OCI-LY1 (cell line): Measurements from ENCODE around the gene ZFYVE21.
"Not testable (repeated sequence)": the region's sequence is repeated elsewhere in the genome, so short reads cannot be mapped to it uniquely, and the experiment has no call there.

ENCODE experiments used
- H2AFZ ChIP-seq: fragments of 200-600 bp; sonication (generic), shearing (Covaris generic); 2 replicates; pipeline ENCODE4 v1.6.0; 2014; ENCODE audit warnings: antibody characterized with exemption, mild to moderate bottlenecking, low read length
- H3F3A ChIP-seq: fragments of 200-600 bp; sonication (generic), shearing (Covaris generic); 2 replicates; pipeline ENCODE4 v1.6.0; 2014; ENCODE audit warnings: mild to moderate bottlenecking, antibody characterized with exemption, low read length, moderate library complexity; ENCODE audit not compliant: insufficient read depth
- H3K27ac ChIP-seq: fragments of 200-600 bp; sonication (generic); 2 replicates; pipeline ENCODE4 v1.5.1; 2014; ENCODE audit warnings: low read length, mixed run types, mild to moderate bottlenecking, low read depth; ENCODE audit not compliant: poor library complexity, severe bottlenecking
- H3K27me3 ChIP-seq: fragments of 200-600 bp; sonication (generic); 2 replicates; pipeline ENCODE4 v1.6.0; 2014; ENCODE audit warnings: antibody characterized with exemption, mild to moderate bottlenecking, low read length, moderate library complexity; ENCODE audit not compliant: insufficient read depth
- H3K36me3 ChIP-seq: fragments of 200-600 bp; sonication (generic); 2 replicates; pipeline ENCODE4 v1.6.1; 2014; ENCODE audit warnings: mild to moderate bottlenecking, antibody characterized with exemption, low read length, moderate library complexity, mixed read lengths; ENCODE audit not compliant: insufficient read depth
- H3K4me1 ChIP-seq: fragments of 200-600 bp; sonication (generic); 2 replicates; pipeline ENCODE4 v1.5.1; 2014; ENCODE audit warnings: mild to moderate bottlenecking, low read length, moderate library complexity; ENCODE audit not compliant: insufficient read depth, severe bottlenecking
- H3K4me2 ChIP-seq: fragments of 200-600 bp; sonication (generic), shearing (Covaris generic); 2 replicates; pipeline ENCODE4 v1.6.1; 2014; ENCODE audit warnings: low read length
- H3K4me3 ChIP-seq: fragments of 200-600 bp; sonication (generic); 2 replicates; pipeline ENCODE4 v1.5.1; 2014; ENCODE audit warnings: low read length, low read depth, mild to moderate bottlenecking, mixed read lengths; ENCODE audit not compliant: poor library complexity, severe bottlenecking
- H3K79me2 ChIP-seq: fragments of 200-600 bp; shearing (Covaris generic); 2 replicates; pipeline ENCODE4 v1.6.1; 2016; ENCODE audit warnings: mixed run types, low read length, mixed read lengths; ENCODE audit not compliant: insufficient read depth
- H3K9ac ChIP-seq: fragments of 200-600 bp; sonication (generic), shearing (Covaris generic); 2 replicates; pipeline ENCODE4 v1.6.1; 2014; ENCODE audit warnings: mild to moderate bottlenecking, low read length, mixed read lengths
- H3K9me2 ChIP-seq: fragments of 200-600 bp; sonication (generic), shearing (Covaris generic); 2 replicates; pipeline ENCODE4 v1.6.1; 2014; ENCODE audit warnings: low read depth, mild to moderate bottlenecking, low read length, mixed read lengths
- H3K9me3 ChIP-seq: fragments of 200-600 bp; shearing (Covaris generic); 2 replicates; pipeline ENCODE4 v1.6.1; 2014; ENCODE audit warnings: low read length, mixed read lengths
- H4K20me1 ChIP-seq: fragments of 200-600 bp; sonication (generic), shearing (Covaris generic); 2 replicates; pipeline ENCODE4 v1.6.0; 2016; ENCODE audit warnings: mild to moderate bottlenecking, low read length; ENCODE audit not compliant: insufficient read depth
- CTCF ChIP-seq: fragments of 200-600 bp; sonication (generic), shearing (Covaris generic); IDR thresholded peaks from 2 replicates; pipeline ENCODE4 v1.5.1; 2017; ENCODE audit warnings: mild to moderate bottlenecking, antibody characterized with exemption, low read length, moderate library complexity, mixed read lengths
- EZH2 ChIP-seq: fragments of 200-600 bp; sonication (generic), shearing (Covaris generic); IDR thresholded peaks from 2 replicates; pipeline ENCODE4 v1.8.0; 2017; ENCODE audit warnings: borderline replicate concordance, mixed run types, mild to moderate bottlenecking, antibody characterized with exemption, low read length, moderate library complexity, mixed read lengths

Gene ZFYVE21

GRCh38 chr14:103688441-103688840 lies 27.2 kb upstream of the ZFYVE21 start:
- Histone ChIP-seq H2AFZ (no peak overlapping the region), H3K4me1 (peaks cover 67% of the 10 kb centered on the region), H3K79me2 (no peaks in the 10 kb centered on the region), H3K4me2 (peak overlapping the region; percentile 63; the same call in 1 of the 2 replicates), H3K27me3 (no peaks in the 10 kb centered on the region), H4K20me1 (no peaks in the 10 kb centered on the region), H3K9me3 (no peaks in the 10 kb centered on the region), H3F3A (peaks cover 4% of the 10 kb centered on the region; the same call in 1 of the 2 replicates), H3K9ac (peak overlapping the region; percentile 62), H3K4me3 (no peak overlapping the region), H3K27ac (peak overlapping the region; percentile 97), H3K9me2 (no peaks in the 10 kb centered on the region), H3K36me3 (peaks cover 58% of the 10 kb centered on the region)
- TF ChIP-seq EZH2 (no peak), CTCF (no peak)

- Histone ChIP-seq H3K4me2 (peak overlapping the region; percentile 63), H3K9me2 (no peaks in the 10 kb centered on the region), H3K9me3 (no peaks in the 10 kb centered on the region), H3K9ac (peak overlapping the region; percentile 62), H2AFZ (no peak overlapping the region), H3K36me3 (peaks cover 60% of the 10 kb centered on the region), H3K79me2 (no peaks in the 10 kb centered on the region), H3K4me1 (peaks cover 74% of the 10 kb centered on the region), H3K27me3 (no peaks in the 10 kb centered on the region), H3K4me3 (peak overlapping the region; percentile 53), H3K27ac (peak overlapping the region; percentile 97), H3F3A (peaks cover 4% of the 10 kb centered on the region; the same call in 1 of the 2 replicates), H4K20me1 (no peaks in the 10 kb centered on the region)
- TF ChIP-seq EZH2, result no peak
- TF ChIP-seq CTCF, result no peak
Observed at GRCh38 chr14:103688906-103689902, 26.4 kb upstream of the ZFYVE21 start.

GRCh38 chr14:103690332-103690731 lies 25.3 kb upstream of the ZFYVE21 start:
- Histone ChIP-seq H3K27ac (peak overlapping the region; percentile 97), H3F3A (peaks cover 4% of the 10 kb centered on the region; the same call in 1 of the 2 replicates), H2AFZ (no peak overlapping the region), H3K36me3 (peaks cover 55% of the 10 kb centered on the region), H3K9me3 (no peaks in the 10 kb centered on the region), H3K9me2 (no peaks in the 10 kb centered on the region), H3K27me3 (no peaks in the 10 kb centered on the region), H4K20me1 (no peaks in the 10 kb centered on the region), H3K79me2 (no peaks in the 10 kb centered on the region), H3K4me1 (peaks cover 74% of the 10 kb centered on the region), H3K9ac (peak overlapping the region; percentile 62), H3K4me3 (peak overlapping the region; percentile 53), H3K4me2 (peak overlapping the region; percentile 63)
- TF ChIP-seq CTCF (no peak), EZH2 (no peak)

- not testable (repeated sequence) for H3K9me2 ChIP-seq, H3K79me2 ChIP-seq, H3K27me3 ChIP-seq, H2AFZ ChIP-seq, H3F3A ChIP-seq, H3K9me3 ChIP-seq, H4K20me1 ChIP-seq
- peaks cover 83% of the 10 kb centered on the region for H3K4me1 ChIP-seq
- H3K36me3 ChIP-seq, result peaks cover 52% of the 10 kb centered on the region
- peak overlapping the region; percentile 65 for H3K4me2 ChIP-seq
- peak overlapping the region; percentile 97 for H3K27ac ChIP-seq
- peak overlapping the region; percentile 53 for H3K4me3 ChIP-seq
- H3K9ac ChIP-seq, result peak overlapping the region; percentile 62; the same call in 1 of the 2 replicates
Observed at GRCh38 chr14:103691655-103692054, 24.0 kb upstream of the ZFYVE21 start.
